NCI-H128 (cell line): Measurements from ENCODE around the gene TMEM132C.
A peak's percentile ranks its signal among the peaks of the same experiment; 100 is the strongest.

Experiments
- DNase-seq: peaks from one replicate; lab custom pipeline; 2025; ENCODE audit not compliant: unreplicated experiment; lab: John Stamatoyannopoulos, UW

Gene TMEM132C

DNA sequence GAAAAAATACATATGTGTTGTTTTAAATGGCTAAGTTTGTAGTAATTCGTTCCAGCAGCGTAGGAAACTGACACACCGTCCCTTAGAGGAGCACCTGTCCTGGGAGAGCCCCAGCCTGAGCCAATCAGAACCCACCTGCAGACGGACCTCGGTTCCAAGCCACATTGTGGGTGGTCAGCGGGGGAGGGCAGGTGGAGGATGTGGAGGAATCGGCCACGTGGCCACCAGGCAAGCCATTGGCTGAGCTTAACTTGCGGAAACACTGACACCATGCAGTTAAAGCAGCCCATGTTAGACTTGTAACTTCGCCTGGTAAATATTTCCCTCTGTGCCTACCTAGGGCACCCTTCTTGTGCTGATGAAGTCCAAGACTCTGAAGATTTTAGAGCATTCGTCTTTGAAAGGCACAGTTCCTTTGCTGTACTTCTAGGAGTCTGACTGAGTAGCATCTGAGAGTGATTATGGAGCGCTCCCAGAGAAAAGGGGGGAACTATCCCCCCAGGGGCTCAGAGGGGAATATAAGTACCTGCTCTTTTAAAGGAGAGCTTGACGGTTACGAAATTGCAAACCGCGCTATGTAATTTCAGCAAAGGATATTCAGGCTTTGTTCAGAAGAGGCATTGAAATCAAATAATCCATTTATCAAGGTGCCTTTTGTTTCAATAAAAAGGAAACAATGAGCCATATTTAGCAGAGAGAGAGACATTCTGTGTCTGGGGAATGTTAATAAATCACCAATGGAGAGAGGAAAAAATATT, 135.7 kb downstream of the TMEM132C start:
- DNase-seq, result no peak

DNA sequence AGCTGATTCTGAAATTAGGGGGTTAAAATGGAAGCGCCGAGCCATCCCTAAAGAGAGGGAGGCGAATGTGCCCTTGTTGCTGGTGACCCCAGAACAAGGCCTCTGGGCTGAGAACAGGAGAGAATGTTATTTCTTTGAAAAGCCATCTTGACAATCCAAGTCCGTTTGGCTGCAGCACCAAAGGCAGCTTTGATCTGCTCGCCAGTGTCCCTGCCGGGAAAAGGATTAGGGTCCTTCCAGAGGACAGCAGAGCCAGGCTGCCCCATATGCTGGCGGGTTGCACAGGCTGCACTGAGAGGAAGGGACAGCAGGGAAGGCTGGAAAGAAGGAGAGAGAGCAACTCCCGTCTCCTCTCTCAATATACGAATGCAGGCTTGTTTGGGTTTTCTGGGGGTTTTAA, 141.7 kb downstream of the TMEM132C start:
- no peak for DNase-seq

DNA sequence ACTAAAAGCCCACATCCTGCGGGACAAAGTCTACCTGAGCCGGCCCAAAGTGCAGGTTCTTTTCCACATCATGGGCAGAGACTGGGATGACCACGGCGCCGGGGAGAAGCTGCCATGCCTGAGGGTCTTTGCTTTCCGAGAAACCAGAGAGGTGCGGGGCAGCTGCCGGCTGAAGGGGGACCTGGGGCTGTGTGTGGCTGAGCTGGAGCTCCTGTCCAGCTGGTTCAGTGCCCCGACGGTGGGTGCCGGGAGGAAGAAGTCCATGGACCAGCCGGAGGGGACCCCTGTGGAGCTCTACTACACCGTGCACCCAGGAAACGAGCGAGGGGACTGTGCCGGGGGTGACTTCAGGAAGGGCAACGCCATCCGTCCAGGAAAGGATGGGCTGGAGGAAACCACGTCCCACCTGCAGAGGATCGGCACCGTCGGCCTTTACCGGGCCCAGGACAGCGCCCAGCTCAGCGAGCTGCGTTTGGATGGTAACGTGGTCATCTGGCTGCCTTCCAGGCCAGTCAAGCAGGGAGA, 148.1 kb downstream of the TMEM132C start:
- DNase-seq, result no peak

DNA sequence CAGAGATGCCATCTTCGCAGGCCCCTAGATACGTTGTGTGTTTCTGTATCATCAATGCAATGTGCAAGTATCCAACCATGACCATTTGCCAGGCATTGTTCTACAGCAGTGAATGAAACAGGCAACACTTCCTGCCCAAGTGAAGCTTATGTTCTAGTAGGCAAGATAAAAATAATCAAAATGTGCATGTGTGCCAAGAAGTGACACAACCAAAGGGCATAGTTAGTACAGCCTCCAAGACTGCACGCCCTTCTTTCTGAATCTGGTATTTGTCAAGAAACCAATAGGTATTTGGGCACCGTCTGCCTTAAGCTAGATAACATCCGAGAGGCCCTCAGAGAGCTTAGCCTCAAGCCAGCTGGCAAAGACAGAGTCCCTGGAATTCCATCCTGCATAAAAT, 152.0 kb downstream of the TMEM132C start:
- DNase-seq, result no peak

DNA sequence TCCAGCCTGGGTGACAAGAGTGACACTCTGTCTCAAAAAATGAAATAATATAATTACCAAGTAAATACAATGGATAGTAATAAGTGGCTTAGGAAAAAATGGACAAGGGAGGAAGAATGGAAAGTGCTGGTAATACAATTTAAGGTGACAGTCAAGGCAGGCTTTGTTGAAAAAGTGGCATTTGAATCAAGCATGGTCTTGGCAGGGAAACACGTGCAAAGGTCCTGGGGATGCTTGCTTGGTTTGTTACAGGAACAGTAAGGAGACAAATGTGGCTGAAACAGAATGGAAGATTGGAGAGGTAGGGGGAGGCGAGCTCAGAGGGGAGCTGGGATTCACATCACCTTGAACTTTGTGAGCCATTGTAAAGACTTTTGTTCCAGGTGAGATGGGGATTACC, 153.2 kb downstream of the TMEM132C start:
- DNase-seq, result no peak

DNA sequence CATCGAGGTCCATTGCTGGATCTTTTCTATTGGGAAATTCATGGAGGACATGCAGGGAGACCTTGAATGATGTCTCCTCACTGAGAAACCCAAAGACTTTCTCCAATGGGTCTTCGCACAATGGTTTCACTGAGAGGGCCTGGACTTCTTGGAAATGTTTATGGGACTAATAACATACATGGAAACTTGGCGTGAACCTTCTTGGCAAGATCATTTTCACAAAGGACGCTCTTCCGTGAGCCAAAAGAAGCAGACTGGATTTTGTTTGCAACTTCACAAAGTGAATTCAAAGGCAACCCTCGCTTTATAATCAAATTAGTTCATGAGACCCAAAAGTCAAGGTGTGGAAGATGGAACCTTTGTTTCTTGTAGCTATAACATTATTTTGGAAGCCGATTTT, 154.4 kb downstream of the TMEM132C start:
- no peak for DNase-seq

- DNase-seq, result no peak
Measured at GRCh38 chr12:128423205-128423604, 156.2 kb downstream of the TMEM132C start.

- no peak for DNase-seq
Measured at GRCh38 chr12:128424931-128425431, 158.0 kb downstream of the TMEM132C start.

DNA sequence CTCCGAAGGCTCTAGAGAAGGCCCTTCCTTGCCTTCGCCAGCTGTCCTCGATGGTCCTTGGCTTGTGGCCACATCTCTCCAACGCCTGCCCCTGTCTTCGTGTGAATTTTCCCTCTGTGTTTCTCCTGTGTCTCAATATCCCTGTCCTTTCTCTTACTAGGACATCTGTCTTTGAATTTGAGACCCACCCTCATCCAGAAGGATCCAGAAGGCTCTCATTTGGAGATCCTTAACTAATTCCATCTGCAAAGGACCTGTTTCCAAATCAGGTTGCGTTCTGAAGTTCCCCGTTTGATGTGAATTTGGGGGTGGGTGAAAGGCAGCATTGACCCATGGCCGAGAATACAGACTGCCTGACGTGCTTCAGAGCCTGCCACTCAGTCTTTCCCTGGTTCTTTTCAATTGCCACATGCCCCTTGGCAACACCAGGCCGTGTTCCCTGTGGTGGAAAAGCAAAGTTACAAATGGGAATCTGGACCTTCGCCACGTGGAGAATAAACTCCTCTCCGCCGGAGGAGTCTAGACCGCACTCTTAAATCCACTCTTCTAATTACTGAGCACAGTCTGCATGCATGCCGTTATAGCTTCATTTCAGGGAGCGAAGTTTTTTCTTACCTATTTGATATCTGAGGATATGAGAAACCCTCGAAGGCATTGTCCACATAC, 158.8 kb downstream of the TMEM132C start:
- DNase-seq, result no peak

DNA sequence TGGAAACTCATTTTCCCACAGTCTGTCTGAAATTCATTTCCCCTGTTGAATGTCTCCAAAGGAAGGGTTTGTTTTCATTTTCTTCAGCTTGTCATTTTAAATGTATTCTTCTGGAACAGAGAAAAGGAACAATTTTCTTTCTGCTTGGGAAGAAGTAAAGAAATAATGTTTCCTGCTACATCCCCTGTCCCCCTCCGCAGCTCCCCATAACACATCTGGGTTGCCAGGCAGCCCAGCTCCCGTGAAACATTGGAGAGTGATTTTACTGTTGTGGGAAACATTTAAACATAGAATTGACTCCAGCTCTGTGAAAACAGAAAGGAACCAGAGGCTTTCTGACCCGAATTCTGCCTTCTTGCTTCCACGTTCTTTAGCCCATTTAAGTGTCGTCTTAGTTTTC, 159.5 kb downstream of the TMEM132C start:
- DNase-seq, result no peak

- DNase-seq, result no peak
Measured at GRCh38 chr12:128439796-128440195, 172.8 kb downstream of the TMEM132C start.

GRCh38 chr12:128442096-128442495, 175.1 kb downstream of the TMEM132C start:
- DNase-seq, result no peak

DNA sequence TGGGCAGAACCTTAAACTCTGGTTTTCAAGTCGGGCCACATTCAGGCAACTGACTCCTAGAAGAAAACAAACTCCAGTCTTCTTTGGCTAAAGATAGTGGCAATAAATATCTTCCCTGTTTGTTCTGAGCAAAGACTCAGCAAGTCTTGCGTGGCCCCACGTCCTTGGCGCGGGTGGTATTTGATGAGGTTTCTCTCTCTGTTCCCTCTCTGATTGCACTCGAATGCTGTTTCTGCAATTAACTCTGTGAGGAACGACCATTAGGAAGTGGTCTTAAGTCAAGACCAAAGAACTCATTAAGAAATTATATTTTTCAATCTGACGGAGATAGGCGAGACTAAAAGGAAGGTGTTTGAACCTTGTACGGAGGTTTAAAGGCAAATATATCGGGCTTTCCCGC, 177.6 kb downstream of the TMEM132C start:
- no peak for DNase-seq

DNA sequence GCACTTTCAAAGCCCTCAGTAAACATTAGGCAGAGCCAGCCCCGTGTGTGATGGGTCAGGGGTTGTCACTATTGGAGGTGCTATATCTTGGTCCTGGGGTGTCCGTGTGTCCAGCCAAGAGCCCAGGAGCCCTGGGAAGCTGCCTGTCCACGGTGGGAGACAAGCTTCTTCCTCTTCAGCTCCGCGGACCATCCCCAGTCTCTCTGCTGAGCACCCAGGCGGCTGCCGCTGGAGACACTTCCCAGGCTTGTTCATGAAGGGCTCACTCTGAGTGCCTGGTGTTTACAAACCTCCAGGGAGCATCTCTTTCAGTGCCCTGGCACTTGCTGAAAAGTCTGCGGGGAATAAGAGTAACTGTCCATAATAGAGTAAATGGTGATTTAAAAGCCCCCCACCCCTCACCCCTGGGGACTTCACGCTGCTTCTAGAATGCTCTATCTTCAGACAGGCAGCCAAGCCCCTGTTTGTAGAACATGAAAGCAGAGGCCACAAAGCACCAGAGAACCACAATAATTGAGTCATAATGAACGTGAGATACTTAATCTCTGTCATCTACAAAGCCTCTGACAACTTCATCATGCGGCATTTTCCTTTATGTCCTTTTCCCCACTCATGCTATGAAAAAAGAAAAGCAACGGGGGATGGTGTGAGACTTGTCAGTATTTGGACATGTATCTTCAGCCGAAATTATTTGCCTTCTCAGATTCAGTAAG, 178.6 kb downstream of the TMEM132C start:
- peak; percentile 54 for DNase-seq

DNA sequence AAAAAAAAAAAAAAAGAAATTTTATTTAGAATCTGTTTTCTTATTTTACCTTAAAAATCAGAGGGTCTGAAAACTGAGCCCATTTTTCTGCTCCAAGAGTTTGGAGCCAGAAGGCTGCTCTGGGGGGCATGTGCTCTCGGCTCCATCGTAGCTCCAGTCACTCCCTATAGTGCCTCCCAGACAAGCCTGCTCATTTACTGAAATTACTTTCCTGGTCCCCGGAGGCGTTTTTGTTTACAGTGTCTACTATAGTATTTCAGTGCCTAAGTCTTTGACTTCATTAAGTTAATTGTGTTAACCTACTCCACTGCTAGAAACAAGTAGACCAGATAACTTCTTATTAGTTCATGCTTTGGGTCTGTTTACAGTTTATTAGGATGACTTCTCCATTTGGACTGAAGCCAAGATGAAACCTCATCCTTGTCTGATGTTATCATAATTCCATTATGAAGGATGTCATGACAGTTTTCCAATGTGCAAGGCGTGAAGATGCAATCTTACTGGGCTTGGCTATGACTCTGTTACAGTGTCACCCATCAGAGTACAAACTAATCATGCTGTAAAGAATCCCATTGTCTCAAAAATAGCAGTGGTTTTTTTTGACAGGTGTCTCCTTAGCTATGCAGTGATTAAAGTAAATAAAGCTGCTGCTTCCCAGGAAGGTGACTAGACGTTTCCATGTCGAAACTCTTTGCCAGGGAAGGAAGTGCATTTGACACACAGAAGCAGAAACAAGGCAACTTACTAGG, 182.3 kb downstream of the TMEM132C start:
- DNase-seq, result peak; percentile 75

DNA sequence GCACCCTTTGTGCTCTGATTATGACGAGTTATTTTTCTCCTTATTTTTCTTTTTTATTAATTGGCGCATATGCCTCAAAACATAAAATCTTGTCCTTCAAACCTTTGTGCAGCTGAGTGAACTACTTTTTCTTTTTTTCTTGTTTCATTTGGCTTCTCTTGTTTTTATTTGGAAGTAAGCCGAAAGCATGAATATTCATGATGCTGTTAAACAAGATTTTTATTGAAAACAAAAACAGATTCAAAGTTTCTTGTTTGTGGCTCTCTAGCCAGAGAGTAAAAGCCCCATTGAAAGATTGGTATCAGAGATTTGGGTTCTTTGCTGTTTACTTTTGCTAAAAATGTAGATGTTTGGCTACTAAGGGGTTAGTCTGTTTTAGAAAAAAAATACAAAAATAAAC, 183.8 kb downstream of the TMEM132C start:
- no peak for DNase-seq

DNA sequence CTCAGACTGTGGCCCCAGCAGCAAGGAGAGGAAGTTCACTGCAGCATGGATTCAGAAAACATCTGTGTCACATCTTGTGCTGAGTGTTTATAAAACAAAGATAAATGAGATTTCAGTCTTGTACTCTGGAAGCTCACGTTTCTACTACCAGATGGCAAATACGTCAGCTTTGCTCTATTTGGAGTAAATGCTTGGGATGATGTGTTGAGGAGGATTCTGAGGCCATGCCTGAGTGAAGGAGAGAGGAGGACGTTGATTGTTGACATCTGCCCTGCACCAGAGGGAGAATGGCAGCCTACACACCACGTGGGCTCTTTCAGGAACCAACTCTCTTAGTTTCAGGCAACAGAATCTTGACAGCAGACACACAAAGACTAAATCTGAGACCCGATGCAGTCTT, 188.9 kb downstream of the TMEM132C start:
- DNase-seq, result no peak

DNA sequence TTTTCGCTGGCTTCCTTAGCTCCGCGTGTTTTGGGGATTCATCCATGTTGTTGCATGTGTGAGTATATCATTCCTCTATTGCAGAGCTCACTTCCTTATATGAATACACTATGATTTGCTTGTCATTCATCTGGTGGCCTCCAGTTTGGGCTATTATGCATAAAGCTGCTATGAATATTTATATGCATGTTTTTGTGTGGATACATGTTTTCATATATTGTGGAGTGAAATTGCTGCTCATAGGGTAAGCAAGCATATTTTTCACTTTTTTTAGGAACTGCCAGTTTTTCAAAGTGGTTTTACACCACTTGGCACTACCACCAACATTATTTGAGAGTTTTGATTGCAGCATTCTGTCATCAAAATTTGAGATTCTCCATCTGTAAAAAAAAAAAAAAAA, 190.0 kb downstream of the TMEM132C start:
- no peak for DNase-seq

DNA sequence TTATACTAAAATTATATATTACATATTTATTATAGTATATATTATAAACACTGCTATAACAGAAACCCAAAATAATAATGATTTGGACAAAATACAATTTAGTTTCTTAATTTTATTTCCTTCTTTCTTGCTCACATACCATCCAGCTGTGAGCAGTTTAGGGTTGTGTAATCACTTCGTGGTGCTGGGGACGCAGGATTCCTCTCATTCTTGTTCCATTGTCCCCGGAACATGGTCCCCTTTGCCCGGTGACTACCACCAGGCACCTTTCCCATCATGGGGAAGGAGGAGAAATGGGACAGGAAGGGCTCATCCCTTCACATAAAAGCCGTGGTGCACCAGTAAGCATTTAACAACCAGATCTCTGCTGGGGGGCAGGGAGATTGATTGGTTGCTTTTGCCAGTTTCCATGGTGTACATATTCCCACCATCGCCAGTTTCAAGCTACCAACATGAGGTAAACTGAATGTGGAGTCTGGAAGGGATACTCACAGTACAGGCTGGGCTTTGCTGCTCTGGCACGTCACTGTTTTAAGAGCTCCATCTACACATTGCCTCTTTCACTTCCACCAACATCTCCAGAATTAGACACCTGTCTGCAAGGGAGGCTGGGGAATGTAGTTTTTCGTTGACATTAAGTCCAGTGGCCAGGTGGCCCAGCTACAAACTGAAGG, 191.5 kb downstream of the TMEM132C start:
- DNase-seq, result no peak

GRCh38 chr12:128459067-128459466, 192.1 kb downstream of the TMEM132C start:
- DNase-seq, result no peak
